Calu3 (cell line): ENCODE results near the gene EIF6. TPM values are rescaled to one million over a fixed set of nuclear protein-coding genes. Genes with fewer than 3 reads are reported as not detected.

Experiments
- BruUV-seq: library from RNA; stranded (reverse); fragments of 400-500 nt; replicated peaks from 2 replicates; lab custom pipeline; 2021; lab: Mats Ljungman, UMichigan
- CTCF ChIA-PET: fragments of 300-600 bp; sonication (Branson Sonifier 250); formaldehyde crosslinking; loops from one replicate; lab custom pipeline; 2022; ENCODE audit warnings: antibody characterized with exemption; lab: Charles Lee
- DNase-seq: peaks from one replicate; pipeline ENCODE4 v3.0.0; 2022
- H3K27ac Mint-ChIP-seq: one replicate; pipeline ENCODE4 v1.8.0; 2022; ENCODE audit warnings: mixed read lengths; ENCODE audit not compliant: unreplicated experiment
- H3K27me3 Mint-ChIP-seq: one replicate; pipeline ENCODE4 v1.8.0; 2022; ENCODE audit warnings: mixed read lengths; ENCODE audit not compliant: unreplicated experiment
- H3K36me3 Mint-ChIP-seq: one replicate; pipeline ENCODE4 v1.8.0; 2022; ENCODE audit warnings: mild to moderate bottlenecking, moderate library complexity, mixed read lengths; ENCODE audit not compliant: insufficient read depth, unreplicated experiment
- H3K4me1 Mint-ChIP-seq: one replicate; pipeline ENCODE4 v1.8.0; 2022; ENCODE audit warnings: mild to moderate bottlenecking, low read depth, mixed read lengths; ENCODE audit not compliant: unreplicated experiment
- H3K4me3 Mint-ChIP-seq: one replicate; pipeline ENCODE4 v1.8.0; 2022; ENCODE audit warnings: mild to moderate bottlenecking, low read depth, moderate library complexity, mixed read lengths; ENCODE audit not compliant: unreplicated experiment
- H3K9me3 Mint-ChIP-seq: one replicate; pipeline ENCODE4 v1.8.0; 2022; ENCODE audit warnings: low read depth, mixed read lengths; ENCODE audit not compliant: unreplicated experiment
- intact Hi-C: fragments of 100-400 bp; cut with micrococcal nuclease; formaldehyde crosslinking; loops from one replicate; pipeline ENCODE4 v1.10.0; 2022; ENCODE audit not compliant: unreplicated experiment
- total RNA-seq: library from RNA; stranded (reverse); gene quantifications from 2 replicates; pipeline ENCODE4 v1.2.3, GENCODE V29; 2022
- TF ChIP-seq, protein P1 (sequence below): fragments of 200-600 bp; IDR thresholded peaks from one replicate; pipeline ENCODE4 v1.8.0; 2022; ENCODE audit warnings: antibody characterized with exemption; ENCODE audit not compliant: unreplicated experiment

Gene EIF6
- total RNA-seq, 1 experiment from 2014 or later: 271 TPM

- TF ChIP-seq, protein P1, sequence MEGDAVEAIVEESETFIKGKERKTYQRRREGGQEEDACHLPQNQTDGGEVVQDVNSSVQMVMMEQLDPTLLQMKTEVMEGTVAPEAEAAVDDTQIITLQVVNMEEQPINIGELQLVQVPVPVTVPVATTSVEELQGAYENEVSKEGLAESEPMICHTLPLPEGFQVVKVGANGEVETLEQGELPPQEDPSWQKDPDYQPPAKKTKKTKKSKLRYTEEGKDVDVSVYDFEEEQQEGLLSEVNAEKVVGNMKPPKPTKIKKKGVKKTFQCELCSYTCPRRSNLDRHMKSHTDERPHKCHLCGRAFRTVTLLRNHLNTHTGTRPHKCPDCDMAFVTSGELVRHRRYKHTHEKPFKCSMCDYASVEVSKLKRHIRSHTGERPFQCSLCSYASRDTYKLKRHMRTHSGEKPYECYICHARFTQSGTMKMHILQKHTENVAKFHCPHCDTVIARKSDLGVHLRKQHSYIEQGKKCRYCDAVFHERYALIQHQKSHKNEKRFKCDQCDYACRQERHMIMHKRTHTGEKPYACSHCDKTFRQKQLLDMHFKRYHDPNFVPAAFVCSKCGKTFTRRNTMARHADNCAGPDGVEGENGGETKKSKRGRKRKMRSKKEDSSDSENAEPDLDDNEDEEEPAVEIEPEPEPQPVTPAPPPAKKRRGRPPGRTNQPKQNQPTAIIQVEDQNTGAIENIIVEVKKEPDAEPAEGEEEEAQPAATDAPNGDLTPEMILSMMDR: no peak
- Mint-ChIP-seq H3K4me1 (peaks cover 16% of the 10 kb centered on the region), H3K4me3 (no peak overlapping the region), H3K36me3 (peaks cover 50% of the 10 kb centered on the region), H3K9me3 (no peaks in the 10 kb centered on the region), H3K27me3 (no peaks in the 10 kb centered on the region), H3K27ac (peak overlapping the region; percentile 5)
- CTCF ChIA-PET: interaction anchor here (0.9 to 4.8 kb wide), 3 partner anchors 10 to 175 kb away, joined by 3 to 50 read pairs (median 23); no protein-coding TSS in a partner anchor
- no peak for DNase-seq
- BruUV-seq: no TSS peak
- intact Hi-C loops: no loop called here
Measured at GRCh38 chr20:35271073-35271882, 13.3 kb downstream of the EIF6 start.

DNA sequence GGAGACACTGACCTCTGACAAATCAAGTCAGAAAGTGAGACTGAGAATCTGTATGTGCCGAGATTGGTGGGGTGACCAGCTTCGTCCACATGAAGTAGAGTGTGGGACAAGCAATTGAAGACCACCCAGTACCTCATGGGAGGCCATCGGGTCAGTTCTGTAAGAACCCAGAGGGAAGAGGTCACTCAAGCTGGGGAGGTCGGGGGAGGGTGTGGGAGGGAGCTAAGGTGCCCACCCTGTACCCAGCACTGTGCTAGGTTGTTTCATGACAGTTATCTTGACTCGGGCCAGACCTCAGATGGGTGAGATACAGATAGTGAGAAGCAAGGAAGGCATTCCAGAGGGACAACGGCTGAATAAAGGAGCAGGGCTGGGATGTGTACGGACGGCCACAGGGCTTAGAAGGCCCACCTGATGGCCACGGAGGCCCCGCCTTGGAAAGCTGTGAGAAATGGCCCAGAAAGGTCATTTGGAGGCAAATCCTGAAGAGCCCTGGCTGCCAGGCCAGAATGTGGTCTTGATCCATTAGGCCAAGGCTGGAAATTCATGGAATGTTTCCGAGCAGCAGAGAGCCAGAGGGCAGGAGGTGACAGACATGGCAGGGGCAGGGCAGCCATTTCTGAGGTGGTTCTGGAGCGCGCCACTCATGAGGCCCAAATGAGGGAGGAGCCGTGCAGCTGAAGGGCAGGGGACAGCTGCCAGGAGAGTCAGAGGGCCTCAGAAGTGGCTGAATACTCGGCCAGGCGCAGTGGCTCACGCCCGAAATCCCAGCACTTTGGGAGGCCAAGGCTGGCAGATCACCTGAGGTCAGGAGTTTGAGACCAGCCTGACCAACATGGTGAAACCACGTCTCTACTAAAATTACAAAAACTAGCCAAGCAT, 14.3 kb downstream of the EIF6 start:
- TF ChIP-seq, protein P1: no peak
- Mint-ChIP-seq H3K36me3 (peaks cover 42% of the 10 kb centered on the region), H3K9me3 (no peaks in the 10 kb centered on the region), H3K27ac (peak overlapping the region; percentile 5), H3K27me3 (no peaks in the 10 kb centered on the region), H3K4me1 (peaks cover 17% of the 10 kb centered on the region), H3K4me3 (no peak overlapping the region)
- DNase-seq: no peak
- BruUV-seq: no TSS peak
- CTCF ChIA-PET: interaction anchor here (0.6 to 4.8 kb wide), 3 partner anchors 60 to 174 kb away, joined by 3 to 50 read pairs (median 23); no protein-coding TSS in a partner anchor
- intact Hi-C loops: no loop called here

DNA sequence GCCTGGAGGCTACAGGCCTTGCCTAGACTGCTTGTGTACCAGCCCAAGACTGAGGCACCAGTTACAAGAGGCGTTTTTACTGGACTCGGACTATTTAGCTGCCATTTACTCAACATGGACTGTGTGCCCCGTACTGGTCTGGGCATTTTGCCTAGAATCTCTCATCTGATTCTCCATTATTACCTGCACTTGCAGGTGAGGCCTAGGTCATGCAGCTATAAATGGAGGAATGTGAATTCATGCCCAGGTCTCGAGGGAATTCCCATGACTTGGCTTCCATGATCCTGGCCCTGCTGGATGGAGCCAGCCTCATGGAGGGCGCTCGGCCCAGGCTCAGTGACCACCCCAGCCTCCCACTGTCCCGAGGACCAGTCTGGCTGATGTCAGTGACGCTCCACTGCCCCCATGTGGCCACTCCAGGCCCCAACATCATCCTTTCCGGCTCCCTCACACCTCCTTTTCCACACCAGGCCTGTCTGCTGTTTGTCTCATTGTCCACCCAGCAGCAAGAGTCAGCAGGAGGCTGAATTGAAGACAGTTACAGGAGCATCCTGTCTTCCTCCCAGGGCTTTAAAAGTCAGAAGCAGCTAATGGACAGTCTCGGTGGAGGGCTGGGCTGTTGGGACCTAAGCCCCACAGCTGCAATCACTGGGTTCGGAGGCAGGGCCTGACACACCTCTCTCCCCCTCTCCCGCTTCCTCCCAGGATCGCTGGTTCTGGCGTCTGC, 15.4 kb downstream of the EIF6 start:
- TF ChIP-seq, protein P1: peak; percentile 90
- Mint-ChIP-seq H3K27me3 (no peaks in the 10 kb centered on the region), H3K4me3 (no peak overlapping the region), H3K36me3 (peaks cover 31% of the 10 kb centered on the region), H3K27ac (peak overlapping the region; percentile 19), H3K4me1 (peaks cover 25% of the 10 kb centered on the region), H3K9me3 (no peaks in the 10 kb centered on the region)
- BruUV-seq: no TSS peak
- CTCF ChIA-PET: interaction anchor here (0.6 to 4.8 kb wide), 8 partner anchors 9 to 173 kb away, joined by 3 to 50 read pairs (median 3); partner anchors contain the start of genes EDEM2 and MMP24OS
- DNase-seq: peak; percentile 90
- intact Hi-C loops: loop anchor here (2.0 to 5.0 kb wide), 2 partner anchors 124 to 172 kb away; no protein-coding TSS in a partner anchor
